Gastrocnemius medialis (tissue), 4 donors: ENCODE results near the gene CUL1.

Experiments
- POLR2A ChIP-seq, 2 donors: fragments of 450-650 bp; IDR thresholded peaks; one replicate each; pipeline ENCODE4 v1.6.1; 2017; ENCODE audit warnings: antibody characterized with exemption in 2 of 2, mild to moderate bottlenecking in 2 of 2, moderate library complexity in 2 of 2
- TF ChIP-seq, protein P1 (sequence below), 5 experiments: fragments of 450-650 bp in 3 of 5; fragments of 200-600 bp in 2 of 5; sonication (generic) in 2 of 5; IDR thresholded peaks in 4 of 5; conservative IDR thresholded peaks in 1 of 5; 1 replicate in 4 of 5; 2 replicates in 1 of 5; pipeline ENCODE4 v1.5.1; 2016 to 2019; ENCODE audit warnings: antibody characterized with exemption in 5 of 5, mild to moderate bottlenecking in 3 of 5, moderate library complexity in 3 of 5

DNA sequence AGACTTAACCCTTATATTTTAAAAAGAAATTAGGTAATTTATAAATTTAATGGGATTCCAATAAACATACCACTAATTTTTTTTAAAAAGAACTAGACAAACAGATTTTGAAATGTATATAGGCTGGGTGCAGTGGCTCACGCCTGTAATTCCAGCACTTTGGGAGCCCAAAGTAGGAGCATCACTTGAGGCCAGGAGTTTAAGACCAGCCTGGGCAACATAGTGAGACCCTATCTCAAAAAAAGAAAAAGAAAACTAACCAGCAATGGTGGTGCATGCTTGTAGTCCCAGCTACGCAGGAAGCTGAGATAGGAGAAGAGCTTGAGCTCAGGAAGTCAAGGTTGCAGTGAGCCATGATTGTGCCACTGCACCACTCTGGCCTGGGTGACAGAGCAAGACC is 122.7 kb downstream of the CUL1 start:
- TF ChIP-seq, protein P1, sequence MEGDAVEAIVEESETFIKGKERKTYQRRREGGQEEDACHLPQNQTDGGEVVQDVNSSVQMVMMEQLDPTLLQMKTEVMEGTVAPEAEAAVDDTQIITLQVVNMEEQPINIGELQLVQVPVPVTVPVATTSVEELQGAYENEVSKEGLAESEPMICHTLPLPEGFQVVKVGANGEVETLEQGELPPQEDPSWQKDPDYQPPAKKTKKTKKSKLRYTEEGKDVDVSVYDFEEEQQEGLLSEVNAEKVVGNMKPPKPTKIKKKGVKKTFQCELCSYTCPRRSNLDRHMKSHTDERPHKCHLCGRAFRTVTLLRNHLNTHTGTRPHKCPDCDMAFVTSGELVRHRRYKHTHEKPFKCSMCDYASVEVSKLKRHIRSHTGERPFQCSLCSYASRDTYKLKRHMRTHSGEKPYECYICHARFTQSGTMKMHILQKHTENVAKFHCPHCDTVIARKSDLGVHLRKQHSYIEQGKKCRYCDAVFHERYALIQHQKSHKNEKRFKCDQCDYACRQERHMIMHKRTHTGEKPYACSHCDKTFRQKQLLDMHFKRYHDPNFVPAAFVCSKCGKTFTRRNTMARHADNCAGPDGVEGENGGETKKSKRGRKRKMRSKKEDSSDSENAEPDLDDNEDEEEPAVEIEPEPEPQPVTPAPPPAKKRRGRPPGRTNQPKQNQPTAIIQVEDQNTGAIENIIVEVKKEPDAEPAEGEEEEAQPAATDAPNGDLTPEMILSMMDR (IDR thresholded peaks at IDR 0.05 in 4 of 5, conservative IDR thresholded peaks at IDR 0.05 in 1 of 5), result no peak
- no peak for TF ChIP-seq POLR2A (IDR thresholded peaks at IDR 0.05)
